NCI-H1105 treated with DMSO at 0.1 percent for 48 hours (cell line): ENCODE data around the gene CD99.
"Not testable (repeated sequence)": the region's sequence is repeated elsewhere in the genome, so short reads cannot be mapped to it uniquely, and the experiment has no call there.

Source experiments
- DNase-seq: peaks from one replicate; lab custom pipeline; 2025; lab: John Stamatoyannopoulos, UW

CD99 gene

DNA sequence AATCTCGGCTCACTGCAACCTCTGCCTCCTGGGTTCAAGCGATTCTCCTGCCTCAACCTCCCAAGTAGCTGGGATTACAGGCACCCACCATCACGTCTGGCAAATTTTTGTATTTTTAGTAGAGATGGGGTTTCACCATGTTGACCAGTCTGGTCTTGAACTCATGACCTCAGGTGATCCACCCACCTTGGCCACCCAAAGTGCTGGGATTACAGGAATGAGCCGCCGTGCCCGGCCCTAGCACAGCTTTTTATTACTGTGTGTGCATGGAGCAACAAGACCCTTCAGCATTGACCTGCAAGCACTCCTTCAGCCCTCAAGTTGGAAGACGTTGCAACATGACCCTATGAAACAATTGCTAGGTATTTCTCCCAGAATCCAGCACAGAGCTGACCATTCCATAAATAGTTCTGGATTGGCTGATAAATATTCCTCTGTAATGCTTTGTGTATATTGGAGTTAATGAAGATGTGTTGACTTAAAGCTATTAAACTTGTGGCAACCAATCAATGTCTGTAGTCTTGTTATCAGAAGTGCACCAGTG is 15.4 kb upstream of the CD99 start:
- not testable (repeated sequence) for DNase-seq

DNA sequence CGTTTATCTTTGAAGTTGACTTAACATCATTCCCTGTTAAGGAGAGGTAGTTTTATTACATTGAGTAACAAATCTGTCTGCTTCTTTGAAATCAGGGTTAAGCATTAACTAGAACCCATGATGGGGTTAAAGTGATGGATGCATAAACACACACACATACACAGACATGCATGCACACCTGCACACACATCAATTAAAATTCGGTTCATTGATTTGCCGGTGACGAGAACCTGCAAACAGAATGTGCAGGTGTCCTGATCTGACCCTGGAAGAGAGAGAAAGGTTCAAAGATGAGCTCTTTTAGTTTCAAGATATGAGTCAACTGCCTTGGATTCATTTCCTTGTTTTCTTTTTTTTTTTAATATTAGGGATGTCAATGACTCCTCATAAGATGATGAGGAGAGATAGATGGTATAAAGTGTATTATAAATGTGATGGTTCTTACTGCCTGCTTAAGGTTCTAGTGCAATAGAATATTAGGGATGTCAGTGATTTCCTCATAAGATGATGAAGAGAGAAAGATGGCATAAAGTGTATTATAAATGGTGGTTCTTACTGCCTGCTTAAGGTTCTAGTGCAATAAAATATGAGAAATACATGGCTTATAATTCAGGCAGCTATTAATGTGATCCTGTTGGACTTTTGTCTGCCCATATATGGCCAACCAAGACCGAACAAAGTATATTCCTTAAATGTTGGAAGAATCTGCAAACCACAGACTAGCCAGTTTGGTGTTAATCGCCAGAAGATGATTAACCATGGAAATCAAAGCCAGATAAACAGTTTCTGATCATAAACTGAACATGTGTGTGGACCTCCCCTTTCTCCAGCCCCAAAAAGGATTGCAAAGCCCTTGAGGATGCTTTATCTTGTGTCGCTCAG is 14.1 kb upstream of the CD99 start:
- no peak for DNase-seq

DNA sequence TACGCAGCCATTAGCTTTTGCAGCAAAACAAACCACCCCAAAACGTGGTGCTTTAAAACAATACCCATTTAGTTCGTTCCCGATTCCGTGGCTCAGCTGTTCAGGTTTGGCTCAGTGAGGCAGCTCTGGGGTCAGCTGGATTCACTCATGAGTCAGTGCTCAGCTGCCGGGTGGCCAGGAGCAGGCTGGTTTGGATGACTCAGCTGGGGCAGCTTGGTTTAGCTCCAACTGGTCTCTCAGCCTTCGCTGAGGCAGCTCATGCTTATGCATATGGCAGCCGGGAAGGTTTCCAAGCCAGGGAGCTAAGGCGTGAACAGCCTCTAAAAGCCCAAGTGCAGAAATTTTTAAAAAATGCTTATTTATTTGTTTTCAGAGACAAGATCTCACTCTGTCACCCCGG is 13.3 kb upstream of the CD99 start:
- DNase-seq = no peak

DNA sequence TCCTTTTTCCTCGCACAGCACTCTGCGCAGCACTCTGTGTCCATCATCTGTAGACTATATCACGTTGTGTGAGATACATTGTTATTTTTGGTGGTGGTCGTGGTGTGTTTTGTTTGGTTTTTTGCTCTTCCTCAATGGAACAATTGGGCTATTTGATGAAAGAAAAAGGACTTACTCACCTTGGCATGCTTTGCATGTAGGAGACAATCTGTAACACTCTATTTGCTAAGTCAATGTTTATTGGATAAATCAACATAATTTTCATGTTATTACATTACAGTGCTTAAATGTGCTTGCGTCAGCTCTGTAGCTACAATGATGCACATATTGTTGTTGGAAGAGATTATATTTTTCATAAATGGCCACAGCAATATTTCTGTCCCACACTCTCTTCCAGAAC is 12.5 kb upstream of the CD99 start:
- DNase-seq = no peak

DNA sequence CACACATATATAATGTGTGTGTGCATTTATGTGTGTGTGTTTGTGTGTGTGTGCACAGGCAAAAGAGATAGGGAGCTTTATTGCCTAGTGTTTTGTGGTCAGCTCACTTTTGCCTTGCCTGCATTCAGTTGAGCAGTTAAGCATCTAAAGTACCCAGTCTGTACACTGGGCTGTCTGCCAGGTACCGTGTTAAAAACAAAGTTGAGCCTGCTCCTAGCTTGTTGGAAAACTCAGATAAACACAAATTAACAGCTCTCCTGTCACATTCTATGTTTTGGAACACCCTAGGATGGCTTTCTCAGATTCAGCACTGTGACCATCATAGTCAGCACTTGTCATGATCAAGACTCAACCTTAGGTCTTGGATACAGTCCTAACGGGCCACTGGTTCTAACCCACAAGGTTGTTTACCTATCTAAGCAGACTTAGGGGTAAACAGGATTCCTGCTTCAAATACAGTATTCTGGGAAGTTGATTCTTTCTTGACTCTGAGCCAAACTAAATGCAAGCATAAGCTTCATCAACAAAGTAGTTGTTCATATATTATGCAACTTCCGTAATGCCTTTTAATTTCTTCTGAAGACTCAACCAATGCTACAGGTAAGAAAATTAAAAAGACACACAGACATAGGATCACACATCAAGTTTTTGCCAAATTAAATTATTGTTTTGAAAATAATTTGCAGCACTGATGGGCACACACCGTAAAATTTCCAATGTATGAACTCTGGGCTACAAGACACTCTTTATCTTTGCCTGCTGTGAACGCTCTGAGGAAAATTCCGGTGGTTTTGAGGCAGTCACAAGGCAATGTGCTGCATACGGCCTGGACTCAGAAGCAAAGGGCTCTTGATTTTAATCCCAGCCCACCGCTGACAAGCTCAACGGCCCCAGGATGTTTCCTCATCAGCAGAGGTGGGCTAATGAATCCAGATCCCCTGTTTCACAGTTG is 11.3 kb upstream of the CD99 start:
- no peak for DNase-seq

DNA sequence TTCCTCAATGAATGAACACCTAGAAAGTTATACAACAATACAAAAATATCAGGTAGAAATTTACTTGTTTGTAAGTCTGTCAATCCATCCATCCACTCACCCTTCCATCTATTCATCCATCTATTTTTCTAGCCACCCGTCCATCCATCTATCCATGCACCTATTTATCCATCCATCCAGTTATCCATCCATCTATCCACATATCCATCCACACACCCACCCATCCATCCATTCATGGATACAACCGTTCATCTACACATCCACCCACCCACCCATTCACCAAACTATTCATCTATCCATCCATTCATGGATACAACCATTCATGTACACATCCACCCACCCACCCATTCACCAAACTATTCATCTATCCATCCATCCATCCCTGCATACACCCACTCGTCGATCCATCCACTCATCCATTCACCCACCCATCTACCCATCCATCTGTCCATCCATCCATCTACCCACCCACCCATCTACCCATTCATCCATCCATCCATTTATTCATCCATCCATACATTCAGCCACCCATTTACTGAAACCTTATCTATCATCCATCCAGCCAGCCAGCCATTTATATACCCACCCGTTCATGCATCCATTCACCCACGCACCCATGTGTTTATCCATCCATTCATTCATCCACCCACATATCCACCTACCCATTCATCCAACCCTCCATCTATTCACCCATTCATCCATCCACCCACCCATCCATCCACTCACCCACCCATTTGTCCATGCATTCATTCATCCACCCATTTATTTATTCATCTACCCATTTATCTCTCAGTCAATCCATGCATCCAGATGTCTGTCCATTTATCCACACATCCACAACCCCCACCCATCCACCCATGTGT is 10.4 kb upstream of the CD99 start:
- no peak for DNase-seq

DNA sequence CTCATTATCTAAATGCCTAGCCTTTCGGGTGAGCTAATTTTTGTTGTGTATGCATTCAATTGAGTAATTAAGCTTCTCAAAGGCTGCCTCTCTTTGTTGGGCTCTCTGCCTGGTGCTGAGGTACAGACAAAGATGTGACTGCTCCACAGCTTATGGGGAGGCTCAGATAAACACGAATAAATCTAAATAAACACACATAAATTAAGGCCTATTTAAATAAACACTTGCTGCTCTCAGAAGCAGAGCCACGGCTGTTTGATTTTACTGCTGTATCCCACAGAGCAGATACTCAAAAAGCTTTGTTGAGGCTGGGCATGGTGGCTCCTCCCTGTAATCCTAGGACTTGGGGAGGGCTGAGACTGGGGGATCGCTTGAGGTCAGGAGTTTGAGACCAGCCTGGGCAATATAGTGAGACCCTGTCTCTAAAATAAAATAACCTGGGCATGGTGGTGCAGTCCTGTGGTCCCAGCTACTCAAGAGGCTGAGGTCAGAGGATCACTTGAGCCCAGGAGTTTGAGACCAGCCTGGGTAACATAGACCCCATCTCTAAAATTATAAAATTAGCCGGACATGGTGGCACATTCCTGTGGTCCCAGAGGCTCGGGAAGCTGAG is 8.4 kb upstream of the CD99 start:
- no peak for DNase-seq

DNA sequence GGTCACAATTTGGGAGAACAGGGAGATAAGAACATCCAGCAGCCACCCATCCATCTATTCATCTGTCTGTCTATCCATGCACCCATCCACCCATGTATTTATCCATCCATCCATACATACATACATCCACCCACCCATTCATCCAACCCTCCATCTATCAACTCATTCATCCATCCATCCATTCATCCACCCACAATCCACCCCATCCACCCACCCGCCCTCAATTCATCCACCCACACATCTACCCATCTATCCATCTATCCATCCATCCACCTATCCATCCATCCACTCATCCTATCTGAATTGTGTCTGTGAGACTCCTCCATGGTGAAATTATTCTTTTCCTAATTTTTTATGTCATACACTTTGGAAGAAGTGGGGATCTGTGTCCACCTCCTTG is 6.8 kb upstream of the CD99 start:
- no peak for DNase-seq

DNA sequence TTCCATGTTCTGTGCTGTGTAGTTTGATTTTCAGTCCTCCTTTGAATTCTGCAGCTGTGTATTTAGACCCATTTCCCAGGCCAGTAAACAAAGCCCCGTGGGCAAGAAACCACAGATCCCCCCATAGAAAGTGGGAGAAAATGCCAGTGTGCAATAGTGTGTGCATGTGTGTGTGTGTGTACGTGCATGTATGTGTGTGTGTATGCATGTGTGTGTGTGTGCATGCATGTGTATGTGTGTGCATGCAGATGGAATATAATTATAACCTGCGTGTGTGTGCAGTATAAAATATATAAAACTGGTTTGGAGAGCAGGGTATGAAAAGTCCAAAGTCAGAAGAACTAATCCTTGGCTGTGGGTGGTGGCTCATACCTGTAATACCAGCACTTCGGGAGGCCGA is 5.2 kb upstream of the CD99 start:
- DNase-seq = no peak

DNA sequence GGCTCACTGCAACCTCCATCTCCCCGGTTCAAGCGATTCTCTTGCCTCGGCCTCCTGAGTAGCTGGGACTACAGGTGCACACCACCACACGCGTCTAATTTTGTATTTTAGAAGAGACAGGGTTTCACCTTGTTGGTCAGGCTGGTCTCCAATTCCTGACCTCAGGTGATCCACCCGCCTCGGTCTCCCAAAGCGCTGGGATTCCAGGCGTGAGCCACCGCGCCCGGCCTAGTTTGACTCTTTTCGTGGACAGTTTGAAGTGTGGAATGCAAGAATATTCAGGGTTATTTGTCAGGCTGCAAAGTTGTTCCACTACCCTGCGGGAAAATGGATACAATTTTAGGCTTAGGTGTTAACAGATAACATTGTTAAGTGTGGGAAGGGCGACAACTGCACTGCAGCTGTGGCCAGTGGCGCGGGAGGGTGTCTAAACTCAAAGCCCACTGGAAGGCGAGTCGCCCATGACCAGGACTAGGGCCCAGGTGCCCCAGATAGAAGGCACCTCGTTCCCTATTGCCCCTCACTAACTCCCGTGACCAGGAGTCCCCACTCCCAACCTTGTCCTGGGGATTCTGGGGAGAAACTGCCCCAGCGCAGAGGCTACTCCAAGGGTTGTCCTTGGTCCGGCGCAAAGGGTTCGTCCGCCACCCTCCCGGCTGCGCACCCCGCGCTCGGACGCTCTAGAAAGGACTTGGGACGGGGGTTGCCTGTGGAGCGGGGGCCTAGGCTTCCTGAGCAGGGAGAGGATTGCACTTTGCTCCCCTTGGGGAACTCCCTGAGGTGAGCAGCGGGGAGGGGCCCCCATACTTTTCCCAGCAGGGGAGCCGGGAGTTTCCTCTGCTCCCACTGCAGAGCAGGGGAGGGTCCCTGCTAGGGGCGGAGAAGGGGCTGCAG is 1.1 kb upstream of the CD99 start:
- DNase-seq = no peak

DNA sequence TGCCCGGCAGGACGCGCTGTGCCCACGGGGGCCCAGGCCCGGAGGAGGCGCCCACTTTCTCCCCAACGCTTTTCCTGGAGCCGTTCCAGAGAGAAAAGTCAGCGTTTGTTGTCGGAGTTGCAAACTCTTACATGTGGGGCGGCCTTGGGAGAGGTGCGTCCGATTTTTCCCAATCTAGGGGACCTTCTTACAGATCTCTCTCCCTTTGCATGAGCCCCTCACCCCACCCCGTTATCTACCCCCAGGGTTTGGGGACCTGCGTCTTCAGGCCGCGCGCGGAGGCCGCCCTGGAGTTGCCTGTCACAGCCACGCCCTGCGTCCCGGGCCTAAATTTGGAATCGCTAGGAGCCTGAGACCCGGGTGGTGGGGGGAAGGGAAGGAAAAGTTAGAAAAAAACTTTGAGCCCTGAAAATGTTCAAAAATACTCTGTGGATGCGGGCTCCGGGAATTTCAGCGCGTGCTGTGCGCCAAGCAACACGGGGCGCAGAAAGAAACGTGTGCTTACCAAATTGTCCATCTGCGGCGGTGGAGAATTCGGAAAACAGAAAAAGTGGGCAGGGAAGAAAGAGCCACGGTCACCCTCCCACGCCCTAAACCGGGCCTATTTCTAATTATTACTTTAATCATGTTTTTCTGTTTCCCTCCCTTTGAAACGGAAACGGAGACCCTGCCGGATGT is 587 bp downstream of the CD99 start:
- DNase-seq = no peak

DNA sequence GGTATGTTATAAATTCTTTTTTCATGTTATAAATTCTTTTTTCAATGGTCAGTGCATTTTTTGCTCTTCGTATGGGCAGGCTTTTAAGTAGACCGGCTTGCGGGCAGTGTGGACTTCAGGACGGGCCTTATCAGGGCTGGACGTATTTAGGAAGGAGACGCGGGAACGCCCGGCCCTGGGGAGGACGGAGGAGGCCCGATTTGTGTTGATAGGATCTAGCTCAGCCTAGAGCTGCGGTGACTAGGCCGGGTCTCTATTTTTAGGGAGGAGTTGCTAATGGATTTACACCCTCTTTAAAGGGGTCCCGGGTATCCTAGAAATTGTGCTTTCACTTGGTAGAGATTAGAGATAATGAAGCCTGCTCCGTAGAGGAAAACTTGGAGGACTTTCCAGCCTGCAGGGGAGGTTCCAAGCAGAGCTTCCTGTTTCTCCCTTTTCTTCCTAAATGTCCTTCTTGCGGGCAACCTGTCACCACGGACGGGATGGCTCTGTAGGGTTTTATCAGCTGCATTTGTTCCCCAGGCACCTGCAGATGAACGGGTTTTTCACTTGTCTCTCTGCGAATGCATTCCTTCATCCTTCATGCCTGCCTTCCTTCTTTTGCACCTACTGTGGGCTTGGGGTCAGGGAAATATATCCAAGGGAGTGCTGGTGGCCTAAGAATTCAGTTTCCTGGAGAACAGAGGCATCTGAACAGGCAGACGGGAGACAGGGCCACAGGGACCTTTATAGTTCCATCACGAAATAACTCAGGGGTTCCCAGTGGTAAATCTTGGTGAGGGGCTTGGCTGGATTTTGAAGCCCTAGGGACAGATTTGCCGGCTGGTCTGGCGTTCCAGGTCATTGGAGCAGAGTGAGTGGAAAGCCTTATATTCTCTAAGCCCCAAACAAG is 1.4 kb downstream of the CD99 start:
- no peak for DNase-seq

DNA sequence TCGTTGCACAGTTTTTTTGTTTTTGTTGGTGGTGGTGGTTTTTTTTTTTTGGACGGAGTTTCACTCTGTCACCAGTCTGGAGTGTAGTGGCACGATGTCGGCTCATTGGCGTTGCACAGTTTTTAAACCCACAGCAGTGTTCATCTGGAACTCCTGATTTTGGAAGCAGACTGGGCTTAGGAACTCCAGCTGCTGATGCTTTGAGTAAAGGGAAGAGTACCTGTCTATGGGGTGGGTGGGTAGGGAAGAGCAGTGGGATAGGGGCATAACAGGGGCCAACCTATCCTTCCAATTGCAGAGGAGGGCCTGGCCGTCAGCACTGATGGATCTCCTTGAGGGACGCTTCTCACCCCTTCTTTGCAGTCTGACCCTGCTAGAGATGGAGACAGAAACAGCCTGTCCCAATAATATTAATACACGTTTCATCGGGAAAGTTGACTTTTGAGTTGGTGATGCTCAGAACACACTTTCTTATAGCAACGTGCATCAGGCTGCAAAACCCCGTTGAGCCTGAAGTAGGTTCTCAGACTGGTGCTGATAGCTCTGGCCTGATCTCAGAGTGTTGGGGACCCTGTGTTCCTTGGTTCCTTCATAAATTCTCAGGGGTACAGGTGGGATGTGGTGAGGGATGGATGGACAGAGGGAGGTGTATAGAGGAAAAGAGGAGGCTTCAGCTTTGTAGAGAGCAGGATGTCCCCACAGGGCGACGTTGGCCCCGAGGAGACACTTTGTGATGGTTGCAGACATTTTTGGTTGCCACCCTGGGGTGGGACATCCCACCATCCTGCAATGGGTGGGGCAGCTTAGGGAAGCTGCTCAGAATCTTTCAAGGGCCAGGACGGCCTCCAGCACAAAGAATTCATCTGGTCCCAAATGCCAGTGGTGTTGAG is 2.3 kb downstream of the CD99 start:
- no peak for DNase-seq

DNA sequence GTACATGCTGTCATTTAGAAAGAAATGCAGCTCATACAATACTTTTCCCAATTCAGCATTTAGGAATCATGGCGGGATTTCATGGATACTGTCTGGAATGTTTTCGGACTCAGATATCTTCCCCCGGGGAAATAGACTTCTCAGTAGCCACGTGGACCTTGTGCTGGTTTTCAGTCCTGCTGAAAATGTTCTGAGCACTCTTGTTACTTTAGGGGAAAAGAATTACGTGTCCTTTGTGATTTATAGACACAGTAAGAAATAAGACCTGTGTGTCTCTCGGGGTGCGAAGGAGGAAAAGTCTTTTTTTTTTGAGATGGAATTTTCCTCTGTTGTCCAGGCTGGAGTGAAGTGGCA is 3.8 kb downstream of the CD99 start:
- DNase-seq = no peak

DNA sequence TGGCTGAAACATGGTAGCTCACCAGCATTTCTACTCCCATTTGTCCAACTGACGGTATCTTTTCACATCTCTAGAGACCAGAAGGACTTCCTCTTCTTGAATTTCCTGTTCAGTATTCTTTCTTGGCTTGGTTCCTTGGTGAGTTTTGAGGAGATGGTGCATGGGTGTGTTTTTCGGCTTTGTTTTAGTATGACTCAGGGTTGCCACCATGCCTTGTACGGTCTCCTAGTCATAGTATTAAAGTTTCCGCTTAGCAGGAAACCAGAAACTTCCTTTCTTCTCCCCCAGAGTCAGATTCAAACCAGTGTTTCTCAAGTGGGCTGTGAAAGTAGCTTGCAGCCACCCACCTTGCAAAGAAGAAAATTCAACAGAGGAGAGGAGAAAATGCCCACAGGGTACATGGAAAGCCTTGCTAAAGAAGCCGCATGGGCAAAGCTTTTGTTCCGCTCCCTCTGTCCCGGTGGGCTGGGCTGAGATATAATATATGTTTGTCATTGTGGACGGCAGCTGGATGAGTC is 5.7 kb downstream of the CD99 start:
- DNase-seq = no peak

DNA sequence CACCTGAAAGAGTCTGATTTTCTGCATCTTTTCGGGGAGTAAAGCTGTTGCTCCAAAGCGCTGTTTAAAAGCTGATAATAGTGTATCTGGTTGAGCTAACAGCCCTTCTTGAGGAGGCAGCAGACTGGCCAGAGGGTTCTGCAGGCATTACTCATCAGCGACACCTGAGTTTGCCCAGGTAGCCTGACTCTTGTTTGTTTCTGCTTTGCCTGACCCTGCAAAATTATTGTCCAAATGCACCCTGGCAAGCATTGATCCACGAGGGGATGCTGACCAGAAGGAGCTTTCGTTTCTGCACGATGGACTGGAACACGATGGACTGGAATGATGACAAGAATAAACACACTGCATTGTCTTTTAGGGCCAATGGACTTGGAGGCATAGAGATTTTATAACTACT is 6.2 kb downstream of the CD99 start:
- DNase-seq = no peak

DNA sequence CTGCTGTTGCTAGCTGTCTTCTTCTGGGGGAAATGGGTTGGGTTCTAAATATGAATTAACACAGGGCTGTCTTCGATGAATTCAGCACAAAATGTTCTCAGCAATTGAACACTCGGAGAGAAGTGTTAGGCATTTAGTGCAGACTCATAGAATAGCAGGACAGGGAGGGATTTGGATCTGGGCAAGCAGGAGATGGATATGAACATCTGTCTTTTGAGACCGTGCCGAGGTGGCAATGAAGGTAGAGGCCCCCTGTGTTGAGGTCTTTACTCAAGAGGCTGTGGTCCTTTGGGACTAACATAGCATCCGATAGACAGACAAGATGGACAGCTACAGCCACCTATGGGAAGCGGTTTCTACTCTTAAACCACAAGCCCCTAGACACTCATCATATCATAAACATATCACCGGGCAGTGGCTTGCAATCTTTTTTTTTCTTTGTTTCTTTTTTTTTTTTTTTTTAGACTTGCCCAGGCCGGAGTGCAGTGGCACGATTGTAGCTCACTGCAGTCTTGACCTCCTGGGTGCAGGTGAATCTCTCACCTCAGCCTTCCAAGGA is 6.7 kb downstream of the CD99 start:
- DNase-seq = no peak
